B cell (primary cell): ENCODE results near the gene MATR3. TPM values are rescaled to one million over a fixed set of nuclear protein-coding genes. Genes with fewer than 3 reads are reported as not detected.

Source experiments
- ATAC-seq: fragments of 200-7000 bp; cut with Tn5 transposase; one replicate; pipeline ENCODE4 v1.10.0; 2021; ENCODE audit warnings: low read depth, mild to moderate bottlenecking, moderate number of reproducible peaks, moderate library complexity
- CTCF ChIA-PET: fragments of 350-600 bp; sonication (Branson Sonifier 250); formaldehyde crosslinking; loops from one replicate; lab custom pipeline; 2021; ENCODE audit warnings: antibody characterized with exemption, inconsistent platforms; lab: Charles Lee
- POLR2A ChIA-PET: fragments of 350-600 bp; sonication (Branson Sonifier 250); formaldehyde crosslinking; loops from one replicate; lab custom pipeline; 2021; ENCODE audit warnings: antibody characterized with exemption; lab: Charles Lee
- DNase-seq: peaks from one replicate; pipeline ENCODE4 v3.0.0; 2013
- H2AFZ ChIP-seq: 2 replicates; pipeline ENCODE4 v1.6.1; 2012; ENCODE audit warnings: mild to moderate bottlenecking, low read depth, low read length; ENCODE audit not compliant: insufficient read depth, poor library complexity, severe bottlenecking
- H3K27ac ChIP-seq, 2 donors: 1 replicate in 1 of 2; 2 replicates in 1 of 2; pipeline ENCODE4 v1.5.1; 2012 to 2013; ENCODE audit warnings: low read length in 2 of 2, mild to moderate bottlenecking in 2 of 2, moderate library complexity in 1 of 2
- H3K27me3 ChIP-seq, 4 experiments: fragments of 200-600 bp in 1 of 4; sonication (generic) in 1 of 4; replicated peaks in 1 of 4; 1 replicate in 2 of 4; 2 replicates in 2 of 4; pipeline versions ENCODE4 v1.6.1 to v1.7.0; 2013 to 2016; ENCODE audit warnings: low read length in 3 of 4, mild to moderate bottlenecking in 2 of 4, mixed read lengths in 1 of 4, moderate library complexity in 1 of 4; ENCODE audit not compliant: insufficient read depth in 4 of 4, control insufficient read depth in 3 of 4; ENCODE audit errors: control extremely low read depth in 1 of 4
- H3K36me3 ChIP-seq, 2 experiments: replicated peaks in 1 of 2; 1 replicate in 1 of 2; 2 replicates in 1 of 2; pipeline versions ENCODE4 v1.6.1 to v1.7.1; 2013; ENCODE audit warnings: low read length in 1 of 2; ENCODE audit not compliant: insufficient read depth in 2 of 2, control insufficient read depth in 1 of 2; ENCODE audit errors: control extremely low read depth in 1 of 2, extremely low read depth in 1 of 2
- H3K4me1 ChIP-seq, 2 donors: fragments of 200-600 bp in 1 of 2; sonication (generic) in 1 of 2; 1 replicate in 1 of 2; 2 replicates in 1 of 2; pipeline versions ENCODE4 v1.5.1 to v1.6.1; 2013 to 2017; ENCODE audit warnings: low read length in 2 of 2; ENCODE audit not compliant: control insufficient read depth in 2 of 2, insufficient read depth in 2 of 2
- H3K4me2 ChIP-seq: replicated peaks from 2 replicates; pipeline ENCODE3; 2012; ENCODE audit warnings: mild to moderate bottlenecking, low read depth, low read length; ENCODE audit not compliant: poor library complexity, severe bottlenecking
- H3K4me3 ChIP-seq, 5 experiments: fragments of 200-600 bp in 1 of 5; sonication (generic) in 1 of 5; 1 replicate in 3 of 5; 2 replicates in 2 of 5; pipeline versions ENCODE4 v1.5.1 to v1.7.0; 2011 to 2016; ENCODE audit warnings: low read length in 4 of 5, mild to moderate bottlenecking in 4 of 5, low read depth in 2 of 5, control low read depth in 1 of 5, moderate library complexity in 1 of 5; ENCODE audit not compliant: insufficient read depth in 1 of 5; ENCODE audit errors: control extremely low read depth in 1 of 5, extremely low read depth in 1 of 5
- H3K79me2 ChIP-seq: fragments of 200-600 bp; sonication (generic); one replicate; pipeline ENCODE4 v1.6.0; 2016; ENCODE audit warnings: low read length; ENCODE audit not compliant: control insufficient read depth, insufficient read depth
- H3K9ac ChIP-seq: fragments of 200-600 bp; sonication (generic); 2 replicates; pipeline ENCODE4 v1.6.1; 2017; ENCODE audit warnings: mild to moderate bottlenecking, low read length, moderate library complexity
- H3K9me3 ChIP-seq, 3 donors: one replicate each; pipeline versions ENCODE4 v1.6.1 to v1.7.1; 2013; ENCODE audit warnings: low read length in 2 of 3; ENCODE audit not compliant: control insufficient read depth in 2 of 3, insufficient read depth in 1 of 3; ENCODE audit errors: control extremely low read depth in 1 of 3
- H4K20me1 ChIP-seq: 2 replicates; pipeline ENCODE4 v1.6.0; 2012; ENCODE audit warnings: mild to moderate bottlenecking, low read length; ENCODE audit not compliant: insufficient read depth, control insufficient read depth, poor library complexity, severe bottlenecking
- H3K27ac Mint-ChIP-seq: one replicate; pipeline ENCODE4 v1.8.0; 2021; ENCODE audit warnings: mixed read lengths
- H3K27me3 Mint-ChIP-seq: one replicate; pipeline ENCODE4 v1.8.0; 2021; ENCODE audit warnings: mixed read lengths
- H3K4me1 Mint-ChIP-seq: one replicate; pipeline ENCODE4 v1.8.0; 2021; ENCODE audit warnings: mixed read lengths
- H3K4me3 Mint-ChIP-seq: one replicate; pipeline ENCODE4 v1.8.0; 2021; ENCODE audit warnings: mixed read lengths
- H3K9me3 Mint-ChIP-seq: one replicate; pipeline ENCODE4 v1.8.0; 2022; ENCODE audit warnings: mixed read lengths; ENCODE audit not compliant: insufficient read depth
- EZH2 ChIP-seq: IDR thresholded peaks from 2 replicates; pipeline ENCODE4 v1.6.1; 2012; ENCODE audit warnings: borderline replicate concordance, low read depth, mild to moderate bottlenecking, moderate library complexity, low read length; ENCODE audit not compliant: insufficient read depth, poor library complexity, severe bottlenecking
- WGBS: methylation state at CpG from one replicate; pipeline ENCODE4 v1.1.5; 2013; ENCODE audit warnings: missing lambda C conversion rate; ENCODE audit not compliant: insufficient coverage; 5-methylcytosine and 5-hydroxymethylcytosine counted together
- intact Hi-C: fragments of 100-400 bp; cut with micrococcal nuclease; formaldehyde crosslinking; loops from one replicate; pipeline ENCODE4 v1.10.0; 2022
- polyA plus RNA-seq: library from polyadenylated mRNA; depleted of rRNA; stranded (reverse); fragments of >200 nt; gene quantifications from 2 replicates; pipeline ENCODE4 v1.2.3, GENCODE V29; 2012
- total RNA-seq, 2 donors: library from RNA; stranded (reverse); fragments of 120-200 nt in 1 of 2; gene quantifications; 1 replicate in 1 of 2; 2 replicates in 1 of 2; pipeline versions ENCODE4 v1.2.3 to v1.2.4, GENCODE V29; 2013 to 2022
- TF ChIP-seq, protein P1 (sequence below): fragments of 200-600 bp; IDR thresholded peaks from one replicate; pipeline ENCODE4 v1.8.0; 2022; ENCODE audit warnings: antibody characterized with exemption, mild to moderate bottlenecking

The MATR3 gene
- total and polyA plus RNA-seq, 2 donors (not counting 1 experiment from before 2014, with no cell fraction given) = 76.7 to 243 TPM

DNA sequence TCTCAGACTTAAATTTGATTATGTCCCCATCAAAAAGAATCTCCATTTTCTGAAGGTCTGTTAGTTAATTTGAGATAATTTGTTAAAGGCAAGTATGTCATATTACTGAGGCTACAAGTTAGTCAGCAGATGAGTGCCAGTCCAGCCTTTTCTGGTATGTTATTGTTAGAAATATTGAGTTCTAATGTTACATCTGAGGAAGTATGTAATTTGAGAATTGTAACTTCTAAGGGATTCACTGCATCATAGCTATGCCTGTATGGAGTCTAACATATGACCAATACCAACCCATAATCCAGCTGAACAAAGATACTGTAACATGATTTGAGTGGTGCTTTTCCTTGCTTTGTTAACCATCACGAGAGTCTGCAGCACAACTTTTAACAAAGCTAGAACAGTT lies 75.6 kb downstream of the MATR3 start:
- H3K4me3 Mint-ChIP-seq = no peak overlapping the region
- H3K27me3 Mint-ChIP-seq = no peaks in the 10 kb centered on the region
- no peak overlapping the region for H3K4me2 ChIP-seq
- no peaks in the 10 kb centered on the region for H3K4me1 ChIP-seq
- no peaks in the 10 kb centered on the region for H3K79me2 ChIP-seq
- H3K4me1 Mint-ChIP-seq = no peaks in the 10 kb centered on the region
- no peaks in the 10 kb centered on the region for H3K9me3 Mint-ChIP-seq
- H4K20me1 ChIP-seq = no peaks in the 10 kb centered on the region
- ATAC-seq (no peak), DNase-seq (no peak)
- H3K9me3 ChIP-seq = no peaks in the 10 kb centered on the region
- ChIA-PET CTCF (interaction anchor here (0.9 to 2.4 kb wide), 6 partner anchors 8 to 545 kb away, joined by 3 to 10 read pairs (median 3); partner anchors contain the start of genes MZB1 and PAIP2), POLR2A (interaction anchor here (0.6 kb wide), 1 partner anchor 27 kb away, joined by 3 read pairs; no protein-coding TSS in a partner anchor)
- intact Hi-C loops = no loop called here
- no peak overlapping the region for H3K27ac ChIP-seq
- no peak for TF ChIP-seq EZH2
- TF ChIP-seq, protein P1, sequence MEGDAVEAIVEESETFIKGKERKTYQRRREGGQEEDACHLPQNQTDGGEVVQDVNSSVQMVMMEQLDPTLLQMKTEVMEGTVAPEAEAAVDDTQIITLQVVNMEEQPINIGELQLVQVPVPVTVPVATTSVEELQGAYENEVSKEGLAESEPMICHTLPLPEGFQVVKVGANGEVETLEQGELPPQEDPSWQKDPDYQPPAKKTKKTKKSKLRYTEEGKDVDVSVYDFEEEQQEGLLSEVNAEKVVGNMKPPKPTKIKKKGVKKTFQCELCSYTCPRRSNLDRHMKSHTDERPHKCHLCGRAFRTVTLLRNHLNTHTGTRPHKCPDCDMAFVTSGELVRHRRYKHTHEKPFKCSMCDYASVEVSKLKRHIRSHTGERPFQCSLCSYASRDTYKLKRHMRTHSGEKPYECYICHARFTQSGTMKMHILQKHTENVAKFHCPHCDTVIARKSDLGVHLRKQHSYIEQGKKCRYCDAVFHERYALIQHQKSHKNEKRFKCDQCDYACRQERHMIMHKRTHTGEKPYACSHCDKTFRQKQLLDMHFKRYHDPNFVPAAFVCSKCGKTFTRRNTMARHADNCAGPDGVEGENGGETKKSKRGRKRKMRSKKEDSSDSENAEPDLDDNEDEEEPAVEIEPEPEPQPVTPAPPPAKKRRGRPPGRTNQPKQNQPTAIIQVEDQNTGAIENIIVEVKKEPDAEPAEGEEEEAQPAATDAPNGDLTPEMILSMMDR = no peak
- H3K9ac ChIP-seq = no peak overlapping the region
- H3K27me3 ChIP-seq = no peaks in the 10 kb centered on the region
- no peak overlapping the region for H3K27ac Mint-ChIP-seq
- H3K36me3 ChIP-seq = peaks cover 10 to 61% of the 10 kb centered on the region in 2 experiments
- H3K4me3 ChIP-seq = no peak overlapping the region
- no CpG with 5 or more reads among the region's 1 CpG for WGBS
- no peak overlapping the region for H2AFZ ChIP-seq

DNA sequence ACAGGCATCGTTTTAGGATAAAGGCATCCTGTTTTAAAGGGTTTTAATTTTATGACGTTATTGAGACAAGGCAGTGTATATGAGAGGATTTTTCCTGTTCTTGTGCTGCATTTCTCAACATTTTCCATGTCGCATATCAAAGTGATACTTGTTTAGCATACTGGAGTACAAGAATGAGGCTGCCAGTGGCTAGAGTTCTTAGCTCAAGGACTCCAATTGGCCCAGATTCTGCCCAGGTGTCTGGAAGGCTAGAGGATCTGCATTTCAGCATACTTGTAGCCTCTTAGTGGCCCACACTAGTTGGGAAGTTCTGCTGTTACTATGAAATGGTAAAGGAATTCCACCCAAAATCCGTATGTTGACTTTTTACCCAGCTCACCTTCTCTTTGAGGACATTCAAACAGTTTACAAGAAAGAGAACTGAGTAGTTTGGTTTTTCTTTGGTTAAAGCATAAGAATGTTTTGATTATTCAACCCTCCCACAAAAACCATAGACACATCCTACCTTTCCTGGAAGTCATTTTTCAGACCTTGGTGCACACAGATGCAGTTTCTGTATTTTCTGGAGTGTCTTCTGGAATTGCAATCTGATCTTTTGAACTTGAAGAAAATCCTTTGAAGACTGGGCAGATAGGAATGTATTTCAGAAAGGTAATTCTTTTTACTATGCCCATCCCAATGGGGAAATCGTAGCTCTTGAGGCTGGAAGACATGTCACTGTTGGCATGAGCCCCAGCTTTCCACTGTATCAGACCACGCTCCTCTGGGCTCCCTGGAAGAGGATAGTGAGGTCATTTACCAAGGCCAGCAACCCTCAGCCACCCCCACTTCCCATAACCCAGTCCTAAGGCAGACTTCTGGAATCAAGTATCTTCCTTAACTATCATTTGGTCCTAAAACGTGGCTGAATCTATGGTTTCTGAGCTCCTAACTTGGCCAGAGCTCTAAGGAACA lies 78.2 kb downstream of the MATR3 start:
- no peak overlapping the region for H3K4me2 ChIP-seq
- ChIA-PET CTCF (interaction anchor here (0.5 to 2.3 kb wide), 5 partner anchors 11 to 121 kb away, joined by 3 to 6 read pairs (median 5); partner anchors contain the start of gene SLC23A1), POLR2A (interaction anchor here (0.5 to 0.8 kb wide), 2 partner anchors 9 to 16 kb away, joined by 3 read pairs; no protein-coding TSS in a partner anchor)
- Mint-ChIP-seq H3K27me3 (no peaks in the 10 kb centered on the region), H3K4me1 (no peaks in the 10 kb centered on the region), H3K27ac (no peak overlapping the region), H3K9me3 (no peaks in the 10 kb centered on the region), H3K4me3 (no peak overlapping the region)
- no peaks in the 10 kb centered on the region for H3K4me1 ChIP-seq
- no peak for TF ChIP-seq EZH2
- TF ChIP-seq, protein P1 = no peak
- no peaks in the 10 kb centered on the region for H3K9me3 ChIP-seq
- no peak for DNase-seq
- intact Hi-C loops = no loop called here
- ATAC-seq = no peak
- no peak overlapping the region for H3K4me3 ChIP-seq
- H3K36me3 ChIP-seq = peaks cover 3 to 43% of the 10 kb centered on the region in 2 experiments
- H2AFZ ChIP-seq = no peak overlapping the region
- no peak overlapping the region for H3K27ac ChIP-seq
- H3K79me2 ChIP-seq = no peaks in the 10 kb centered on the region
- H3K27me3 ChIP-seq = no peaks in the 10 kb centered on the region
- no peak overlapping the region for H3K9ac ChIP-seq
- no peaks in the 10 kb centered on the region for H4K20me1 ChIP-seq
- WGBS = no CpG with 5 or more reads among the region's 7 CpGs
